HepG2 (cell line): ENCODE measurements around the gene SYT14. TPM values are rescaled to one million over a fixed set of nuclear protein-coding genes. Genes with fewer than 3 reads are reported as not detected.

Source experiments
- polyA plus RNA-seq, 8 experiments: library from polyadenylated mRNA; depleted of rRNA in 3 of 8; stranded (reverse) in 7 of 8; unstranded in 1 of 8; fragments of >200 nt; fragmentation: Illumina TruSeq in 4 of 8; extraction: Trizol in 4 of 8; gene quantifications; 2 replicates each; pipeline versions ENCODE4 v1.2.1 to v1.2.3, GENCODE V29; 2011 to 2016; ENCODE audit warnings: low read depth in 4 of 8, missing spikeins in 1 of 8, mixed read lengths in 1 of 8; ENCODE audit not compliant: insufficient read depth in 1 of 8
- total RNA-seq, 5 experiments: library from RNA; depleted of rRNA; stranded (reverse); fragments of >200 nt; fragmentation: Illumina TruSeq; extraction: Trizol; gene quantifications; 2 replicates each; pipeline ENCODE4 v1.2.3, GENCODE V29; 2016; ENCODE audit warnings: low read depth in 1 of 5

The SYT14 gene
- total and polyA plus RNA-seq, 2 of the 13 experiments (the other 11 are each of a cell fraction or from before 2014, with no cell fraction given) = not detected

Other genes with a start within 250 kb of the SYT14 start
- not detected in 2 replicates for gene HSD11B1, start 233.4 kb upstream of the SYT14 start, total RNA-seq (2016; rRNA removed; fragmentation: Illumina TruSeq; extraction: Trizol)
- not detected in 2 replicates for gene HSD11B1, start 233.4 kb upstream of the SYT14 start, polyA plus RNA-seq (2011; rRNA removed)
- not detected in 2 replicates for gene TRAF3IP3, start 182.2 kb upstream of the SYT14 start, total RNA-seq (2016; rRNA removed; fragmentation: Illumina TruSeq; extraction: Trizol)
- not detected in 2 replicates for gene TRAF3IP3, start 182.2 kb upstream of the SYT14 start, polyA plus RNA-seq (2011; rRNA removed)
- gene C1orf74, start 153.7 kb upstream of the SYT14 start, total RNA-seq (2016; rRNA removed; fragmentation: Illumina TruSeq; extraction: Trizol) = 0.71 and 0.98 TPM in 2 replicates
- 0.33 and 0.40 TPM in 2 replicates for gene C1orf74, start 153.7 kb upstream of the SYT14 start, polyA plus RNA-seq (2011; rRNA removed)
- gene IRF6, start 132.1 kb upstream of the SYT14 start, total RNA-seq (2016; rRNA removed; fragmentation: Illumina TruSeq; extraction: Trizol) = 0.02 TPM in 1 of 2 replicates, not detected in the other
- gene IRF6, start 132.1 kb upstream of the SYT14 start, polyA plus RNA-seq (2011; rRNA removed) = 0.05 TPM in 1 of 2 replicates, not detected in the other
- gene UTP25, start 110.2 kb upstream of the SYT14 start, total RNA-seq (2016; rRNA removed; fragmentation: Illumina TruSeq; extraction: Trizol) = 5.7 and 6.6 TPM in 2 replicates
- 4.4 and 4.8 TPM in 2 replicates for gene UTP25, start 110.2 kb upstream of the SYT14 start, polyA plus RNA-seq (2011; rRNA removed)